HEK293T (cell line): ENCODE results near the gene SFXN3.

Experiments
- ARNT ChIP-seq: fragments of 450-650 bp; IDR thresholded peaks from 2 replicates; pipeline ENCODE4 v1.6.1; 2017; ENCODE audit warnings: mild to moderate bottlenecking
- BHLHE40 ChIP-seq: fragments of 450-650 bp; IDR thresholded peaks from 2 replicates; pipeline ENCODE4 v1.6.1; 2016; ENCODE audit warnings: mild to moderate bottlenecking, moderate library complexity, borderline replicate concordance
- ELF4 ChIP-seq: fragments of 450-650 bp; IDR thresholded peaks from 2 replicates; pipeline ENCODE4 v1.6.1; 2017; ENCODE audit warnings: antibody characterized with exemption
- FOXK2 ChIP-seq: fragments of 450-650 bp; IDR thresholded peaks from 2 replicates; pipeline ENCODE4 v1.6.1; 2016; ENCODE audit warnings: mild to moderate bottlenecking
- HDGF ChIP-seq: fragments of 450-650 bp; IDR thresholded peaks from 2 replicates; pipeline ENCODE4 v1.6.1; 2017; ENCODE audit warnings: antibody characterized with exemption, borderline replicate concordance
- LEF1 ChIP-seq: fragments of 450-650 bp; IDR thresholded peaks from 2 replicates; pipeline ENCODE4 v1.6.1; 2017; ENCODE audit warnings: mild to moderate bottlenecking, borderline replicate concordance
- SP1 ChIP-seq: fragments of 450-650 bp; IDR thresholded peaks from 2 replicates; pipeline ENCODE4 v1.6.1; 2017
- TARDBP ChIP-seq: fragments of 450-650 bp; IDR thresholded peaks from 2 replicates; pipeline ENCODE4 v1.6.1; 2016
- ZNF384 ChIP-seq: fragments of 450-650 bp; IDR thresholded peaks from 2 replicates; pipeline ENCODE4 v1.6.1; 2016

- TF ChIP-seq ARNT (no peak), TARDBP (no peak), HDGF (no peak), LEF1 (no peak), ELF4 (no peak), SP1 (no peak), ZNF384 (no peak), BHLHE40 (no peak), FOXK2 (no peak)
Observed at GRCh38 chr10:101032637-101033224, 1.7 kb downstream of the SFXN3 start.
